CD4-positive, alpha-beta T cell treated with Interleukin-2 at 100 ng/mL for 4 hours (primary cell): ENCODE results near the gene KCNH2.
"Not testable (repeated sequence)": the region's sequence is repeated elsewhere in the genome, so short reads cannot be mapped to it uniquely, and the experiment has no call there.

Source experiments
- DNase-seq: peaks from one replicate; pipeline ENCODE4 v3.0.0-alpha.2; 2020; ENCODE audit warnings: low spot score

The KCNH2 gene, protein sequence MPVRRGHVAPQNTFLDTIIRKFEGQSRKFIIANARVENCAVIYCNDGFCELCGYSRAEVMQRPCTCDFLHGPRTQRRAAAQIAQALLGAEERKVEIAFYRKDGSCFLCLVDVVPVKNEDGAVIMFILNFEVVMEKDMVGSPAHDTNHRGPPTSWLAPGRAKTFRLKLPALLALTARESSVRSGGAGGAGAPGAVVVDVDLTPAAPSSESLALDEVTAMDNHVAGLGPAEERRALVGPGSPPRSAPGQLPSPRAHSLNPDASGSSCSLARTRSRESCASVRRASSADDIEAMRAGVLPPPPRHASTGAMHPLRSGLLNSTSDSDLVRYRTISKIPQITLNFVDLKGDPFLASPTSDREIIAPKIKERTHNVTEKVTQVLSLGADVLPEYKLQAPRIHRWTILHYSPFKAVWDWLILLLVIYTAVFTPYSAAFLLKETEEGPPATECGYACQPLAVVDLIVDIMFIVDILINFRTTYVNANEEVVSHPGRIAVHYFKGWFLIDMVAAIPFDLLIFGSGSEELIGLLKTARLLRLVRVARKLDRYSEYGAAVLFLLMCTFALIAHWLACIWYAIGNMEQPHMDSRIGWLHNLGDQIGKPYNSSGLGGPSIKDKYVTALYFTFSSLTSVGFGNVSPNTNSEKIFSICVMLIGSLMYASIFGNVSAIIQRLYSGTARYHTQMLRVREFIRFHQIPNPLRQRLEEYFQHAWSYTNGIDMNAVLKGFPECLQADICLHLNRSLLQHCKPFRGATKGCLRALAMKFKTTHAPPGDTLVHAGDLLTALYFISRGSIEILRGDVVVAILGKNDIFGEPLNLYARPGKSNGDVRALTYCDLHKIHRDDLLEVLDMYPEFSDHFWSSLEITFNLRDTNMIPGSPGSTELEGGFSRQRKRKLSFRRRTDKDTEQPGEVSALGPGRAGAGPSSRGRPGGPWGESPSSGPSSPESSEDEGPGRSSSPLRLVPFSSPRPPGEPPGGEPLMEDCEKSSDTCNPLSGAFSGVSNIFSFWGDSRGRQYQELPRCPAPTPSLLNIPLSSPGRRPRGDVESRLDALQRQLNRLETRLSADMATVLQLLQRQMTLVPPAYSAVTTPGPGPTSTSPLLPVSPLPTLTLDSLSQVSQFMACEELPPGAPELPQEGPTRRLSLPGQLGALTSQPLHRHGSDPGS

GRCh38 chr7:150978126-150978789 is at the start of gene KCNH2:
Gene KCNH2 (minus strand): TSS chr7:150978321. CDS start chr7:150977913, 408 bp downstream.
- peak; percentile 30 for DNase-seq

DNA sequence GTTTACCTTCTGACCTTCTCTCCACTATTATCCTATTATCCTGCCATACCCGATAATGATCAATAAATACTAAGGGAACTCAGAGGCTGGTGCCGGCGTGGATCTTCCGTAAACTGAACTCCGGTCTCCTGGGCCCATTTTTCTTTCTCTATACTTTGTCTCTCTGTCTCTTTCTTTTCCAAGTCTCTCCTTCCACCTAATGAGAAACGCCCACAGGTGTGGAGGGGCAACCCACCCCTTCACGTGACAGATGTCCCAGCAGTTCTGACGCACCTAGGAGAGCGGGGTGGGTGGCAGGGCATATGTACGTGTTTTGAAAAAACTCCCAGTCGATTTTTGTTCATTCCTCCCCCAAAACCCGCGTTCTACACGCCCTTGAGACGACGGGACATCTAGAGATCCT is 49.6 kb upstream of the KCNH2 start:
- DNase-seq = not testable (repeated sequence)

DNA sequence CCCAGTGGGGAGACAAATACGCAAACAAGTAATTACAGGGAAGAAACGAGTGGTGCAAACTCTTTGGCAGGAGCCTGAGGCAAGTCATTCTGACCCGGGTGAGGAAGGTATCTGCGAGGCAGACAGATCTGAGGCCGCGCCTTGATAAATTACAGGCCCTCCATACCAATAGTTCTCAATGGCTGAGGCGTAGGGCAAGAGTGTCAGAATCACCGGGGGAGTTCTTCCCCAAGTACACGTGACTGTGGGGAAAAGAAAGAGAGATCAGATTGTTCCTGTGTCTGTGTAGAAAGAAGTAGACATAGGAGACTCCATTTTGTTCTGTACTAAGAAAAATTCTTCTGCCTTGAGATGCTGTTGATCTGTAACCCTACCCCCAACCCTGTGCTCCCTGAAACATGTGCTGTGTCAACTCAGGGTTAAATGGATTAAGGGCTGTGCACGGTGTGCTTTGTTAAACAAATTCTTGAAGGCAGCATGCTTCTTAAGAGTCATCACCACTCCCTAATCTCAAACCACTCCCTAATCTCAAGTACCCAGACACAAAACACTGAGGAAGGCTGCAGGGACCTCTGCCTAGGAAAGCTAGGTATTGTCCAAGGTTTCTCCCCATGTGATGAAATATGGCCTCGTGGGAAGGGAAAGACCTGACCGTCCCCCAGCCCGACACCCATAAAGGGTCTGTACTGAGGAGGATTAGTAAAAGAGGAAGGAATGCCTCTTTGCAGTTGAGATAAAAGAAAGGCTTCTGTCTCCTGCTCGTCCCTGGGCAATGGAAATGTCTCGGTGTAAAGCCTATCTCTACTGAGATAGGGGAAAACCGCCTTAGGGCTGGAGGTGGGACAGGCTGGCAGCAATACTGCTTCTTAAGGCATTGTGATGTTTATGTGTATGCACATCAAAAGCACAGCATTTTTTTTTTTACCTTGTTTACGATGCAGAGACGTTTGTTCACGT is 48.9 kb upstream of the KCNH2 start:
- DNase-seq = not testable (repeated sequence)

DNA sequence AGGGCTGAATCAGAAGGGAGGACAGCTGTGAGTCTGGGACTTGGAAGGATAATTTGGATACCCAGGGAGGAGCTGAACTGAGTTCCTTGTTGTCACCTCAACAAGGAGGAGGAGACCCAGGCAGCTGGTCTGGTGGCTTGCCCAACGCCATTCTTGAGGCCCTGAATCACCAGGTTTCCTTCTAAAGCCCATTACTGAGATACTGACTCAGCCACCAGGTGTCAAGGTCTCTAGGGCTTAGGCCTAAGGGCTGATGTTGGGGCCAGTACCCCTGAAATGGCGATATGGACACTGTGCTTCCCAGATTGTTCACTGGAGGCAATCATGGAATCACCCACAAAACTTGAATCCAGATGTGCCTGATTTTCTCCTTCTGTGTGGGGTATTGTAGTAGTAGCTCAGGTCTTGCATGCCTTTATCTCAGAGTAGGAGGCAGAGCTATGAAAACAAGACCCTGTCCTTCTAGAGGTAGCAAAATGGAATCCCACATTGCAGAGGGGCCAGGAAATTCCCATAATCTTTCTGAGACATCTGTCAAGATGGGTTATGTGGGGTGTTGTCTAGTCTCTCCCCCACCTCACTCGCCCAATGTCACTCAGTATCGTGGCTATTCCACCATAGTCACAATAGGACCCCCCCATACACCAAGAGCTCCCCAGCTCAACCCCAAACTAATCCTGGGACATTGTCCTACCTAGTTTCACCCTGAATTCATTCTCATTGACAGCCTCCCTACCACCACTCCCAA is 48.0 kb upstream of the KCNH2 start:
- no peak for DNase-seq

DNA sequence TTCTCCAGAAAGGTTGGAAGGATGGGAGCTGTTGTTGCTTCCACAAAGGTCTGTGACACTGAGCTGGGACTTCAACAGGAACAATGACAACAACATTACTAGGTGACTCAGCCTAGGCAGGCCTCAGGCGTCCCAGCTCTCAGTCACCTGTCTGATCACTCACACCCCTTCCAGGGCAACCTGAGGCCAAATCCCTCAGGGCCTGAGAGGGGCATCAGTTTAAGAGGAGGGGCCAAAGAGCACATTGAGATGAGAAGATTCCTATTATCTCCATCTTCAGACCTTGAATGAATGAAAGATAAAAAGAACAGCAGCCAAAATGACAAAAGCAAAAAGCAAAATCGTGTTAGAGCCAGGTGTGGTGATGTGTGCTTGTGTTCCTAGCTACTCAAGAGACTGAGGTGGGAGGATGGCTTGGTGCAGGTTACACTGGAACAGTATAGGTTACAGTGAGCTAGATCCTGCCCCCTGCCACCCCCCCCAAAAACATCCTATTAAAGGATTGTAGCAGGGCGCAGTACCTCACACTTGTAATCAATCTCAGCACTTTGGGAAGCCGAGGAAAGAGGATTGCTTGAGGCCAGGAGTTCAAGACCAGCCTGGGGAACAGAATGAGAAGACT is 46.4 kb upstream of the KCNH2 start, which contains the start of gene ATG9B:
Gene ATG9B (minus strand): TSS at position 60 of the 622 bp plus-strand sequence. CDS start 71 bp downstream, outside the sequence.
- DNase-seq = no peak

DNA sequence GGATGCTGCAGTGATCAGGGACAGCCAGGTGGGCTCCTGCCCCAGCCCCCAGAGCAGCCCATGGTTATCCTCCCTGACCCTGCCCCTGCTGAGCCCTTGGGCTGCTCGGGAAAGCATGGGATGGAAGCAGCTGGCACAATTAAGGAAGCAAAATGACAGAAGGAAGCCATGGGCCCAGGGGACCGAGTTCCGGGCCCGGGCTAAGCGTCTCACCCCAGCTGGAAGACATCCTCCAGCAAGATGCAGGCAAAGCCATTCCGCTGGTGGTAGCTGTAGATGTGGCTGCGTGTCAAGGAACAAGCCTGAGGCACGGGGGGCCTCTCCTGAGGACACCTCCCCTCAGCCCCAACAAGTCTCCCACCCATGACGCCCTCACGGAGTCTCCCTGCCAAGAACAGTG is 45.1 kb upstream of the KCNH2 start:
- no peak for DNase-seq

- no peak for DNase-seq
Observed at GRCh38 chr7:151020231-151020630, 42.1 kb upstream of the KCNH2 start.

- DNase-seq = no peak
Observed at GRCh38 chr7:151019130-151019447, 41.0 kb upstream of the KCNH2 start.

DNA sequence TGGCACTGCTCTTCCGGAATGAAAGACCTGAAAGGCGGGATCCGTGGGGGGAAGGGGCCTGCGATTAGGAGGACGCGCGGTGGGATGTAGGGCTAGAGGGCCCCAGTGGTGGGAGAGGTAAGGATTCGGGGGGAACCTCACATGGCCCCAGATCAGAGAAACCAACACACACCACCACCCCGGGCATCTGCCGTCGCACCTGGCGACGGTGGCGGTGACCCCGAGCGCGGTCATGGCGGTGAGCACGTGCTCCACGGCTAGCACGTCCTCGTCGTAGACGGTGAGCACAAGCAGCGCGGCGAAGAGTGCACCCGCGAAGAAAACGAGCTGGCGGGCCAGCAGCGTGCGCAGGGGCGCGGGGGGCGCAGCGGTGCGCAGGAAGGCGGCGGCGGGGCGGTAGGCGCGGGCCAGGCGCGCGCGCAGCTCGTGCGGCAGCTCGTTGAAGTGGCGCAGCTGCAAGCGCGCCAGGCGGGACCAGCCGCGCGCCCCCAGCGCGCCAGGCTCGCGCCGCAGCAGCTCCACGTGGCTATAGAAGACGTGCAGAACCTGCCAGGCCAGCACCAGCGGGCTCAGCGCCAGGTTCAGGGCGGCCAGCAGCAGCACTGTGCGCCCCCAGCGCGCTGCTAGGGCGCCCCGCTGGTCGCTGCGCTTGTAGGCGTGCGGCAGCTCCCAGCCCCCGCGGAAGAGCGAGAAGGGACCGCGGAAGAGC is 40.5 kb upstream of the KCNH2 start:
- peak; percentile 24 for DNase-seq

GRCh38 chr7:151017953-151018420 is 39.9 kb upstream of the KCNH2 start:
- peak; percentile 82 for DNase-seq

- DNase-seq = no peak
Observed at GRCh38 chr7:151017370-151017952, 39.3 kb upstream of the KCNH2 start.

- DNase-seq = no peak
Observed at GRCh38 chr7:151016942-151017341, 38.8 kb upstream of the KCNH2 start.

GRCh38 chr7:151016505-151016904 is 38.4 kb upstream of the KCNH2 start:
- DNase-seq = no peak

DNA sequence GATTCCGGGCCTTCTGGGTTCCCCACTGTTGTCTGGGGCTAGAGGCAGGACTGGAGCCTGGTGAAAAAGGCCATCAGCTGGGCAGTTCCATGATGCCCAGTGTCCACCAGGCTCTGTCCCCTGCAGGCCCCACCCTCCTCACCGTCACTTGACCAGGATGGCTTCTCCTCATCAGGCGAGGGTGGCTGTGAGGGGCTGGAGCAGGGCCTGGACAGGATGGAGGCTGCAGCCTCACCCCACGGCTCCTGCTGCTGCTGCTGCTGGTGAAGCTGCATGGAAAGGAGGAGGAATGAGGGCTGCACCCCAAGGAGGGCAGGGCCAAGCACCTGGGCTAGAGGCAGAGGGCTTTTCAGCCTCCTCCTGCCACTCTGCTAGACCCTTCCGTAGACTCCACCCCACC is 37.8 kb upstream of the KCNH2 start:
- no peak for DNase-seq

DNA sequence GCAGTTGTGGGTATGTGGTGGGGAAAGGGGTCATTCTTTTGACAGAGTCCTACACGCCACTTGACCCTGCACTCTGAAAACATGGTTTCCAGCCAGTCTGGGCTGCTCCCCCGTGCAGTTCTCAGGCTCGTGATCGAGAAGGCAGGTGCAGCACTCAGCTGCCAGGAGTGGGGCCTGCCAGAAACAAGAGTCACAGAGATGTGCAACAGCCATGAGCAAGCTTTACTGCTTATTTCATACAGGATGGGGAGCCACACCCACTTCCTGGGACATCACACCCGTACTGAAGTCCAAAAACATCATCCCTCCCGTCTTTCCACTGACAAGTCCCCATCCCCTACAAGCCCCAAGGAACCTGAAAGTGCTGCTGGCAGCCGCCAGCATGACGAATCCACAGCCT is 36.8 kb upstream of the KCNH2 start:
- DNase-seq = peak; percentile 56

GRCh38 chr7:151013733-151014497 is 35.8 kb upstream of the KCNH2 start:
- DNase-seq = peak; percentile 95

DNA sequence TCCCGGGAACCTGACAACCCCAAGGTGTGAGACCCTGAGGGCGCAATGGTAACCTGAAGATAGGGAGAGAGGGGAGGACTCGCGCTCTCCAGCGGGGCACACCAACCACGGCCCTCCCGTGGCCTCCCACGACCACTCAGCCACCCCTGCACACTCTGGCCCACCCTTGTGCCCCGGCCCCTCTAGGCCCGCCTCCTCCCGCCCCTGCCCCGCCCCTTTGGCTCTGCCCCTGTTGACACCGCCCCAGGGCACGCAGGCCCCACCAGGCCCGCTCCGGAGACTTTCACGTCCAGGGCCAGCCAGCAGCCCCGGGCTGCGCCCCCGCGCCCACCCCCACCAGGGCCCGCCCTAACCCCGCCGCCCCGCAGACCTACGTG is 35.2 kb upstream of the KCNH2 start:
- DNase-seq = no peak

DNA sequence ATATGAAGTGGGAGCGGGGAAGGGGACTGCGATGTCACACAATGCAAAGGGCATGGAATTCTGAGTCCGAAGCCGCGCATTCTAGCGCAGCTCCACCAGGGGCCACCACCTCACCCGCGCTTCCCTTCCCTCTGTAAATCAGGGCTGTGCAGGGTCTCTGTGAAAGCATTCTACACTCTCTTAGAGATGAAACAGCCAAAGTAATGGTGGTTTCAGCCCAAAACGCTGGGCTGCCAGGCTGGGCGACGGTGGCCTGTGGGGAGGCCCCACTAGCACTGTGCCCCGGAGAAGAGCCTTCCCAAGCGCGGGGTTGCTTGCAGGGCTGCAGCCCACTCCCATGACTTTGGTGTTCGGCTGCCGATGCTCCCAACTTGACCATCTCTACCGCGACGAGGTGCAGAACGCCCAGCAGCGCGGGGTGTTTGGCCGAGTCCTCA is 34.8 kb upstream of the KCNH2 start:
- no peak for DNase-seq
